K562 (cell line): ENCODE results near the gene GTF2H4. TPM values are rescaled to one million over a fixed set of nuclear protein-coding genes. Genes with fewer than 3 reads are reported as not detected.
A peak's percentile ranks its signal among the peaks of the same experiment; 100 is the strongest.

Experiments used
- ARID1B ChIP-seq: fragments of 450-650 bp; IDR thresholded peaks from 2 replicates; pipeline ENCODE4 v1.6.1; 2016; ENCODE audit warnings: antibody characterized with exemption, mild to moderate bottlenecking, inconsistent platforms
- ARID3A ChIP-seq: IDR thresholded peaks from 2 replicates; pipeline ENCODE4 v1.6.1; 2012; ENCODE audit warnings: low read depth, low read length, improper control_type of control experiment, borderline replicate concordance
- ASH1L ChIP-seq: fragments of 450-650 bp; IDR thresholded peaks from 2 replicates; pipeline ENCODE4 v1.6.1; 2018; ENCODE audit warnings: borderline replicate concordance, mild to moderate bottlenecking, low read depth; ENCODE audit not compliant: partially characterized antibody
- ATF1 ChIP-seq, 2 experiments: fragments of 450-650 bp in 1 of 2; IDR thresholded peaks; 2 replicates each; pipeline ENCODE4 v1.6.1; 2016; ENCODE audit warnings: missing compliant biosample characterization in 1 of 2, missing genetic modification characterization in 1 of 2
- ESRRA ChIP-seq: fragments of 450-650 bp; IDR thresholded peaks from 2 replicates; pipeline ENCODE4 v1.6.1; 2014; ENCODE audit warnings: low read depth, mild to moderate bottlenecking, moderate library complexity, borderline replicate concordance
- ILF3 ChIP-seq: fragments of 450-650 bp; IDR thresholded peaks from 2 replicates; pipeline ENCODE4 v1.6.1; 2018; ENCODE audit warnings: antibody characterized with exemption, mild to moderate bottlenecking, moderate library complexity, borderline replicate concordance
- MTF1 ChIP-seq: fragments of 250-450 bp; sonication (Bioruptor Pico); IDR thresholded peaks from 2 replicates; pipeline ENCODE4 v1.9.0; 2021; ENCODE audit warnings: moderate library complexity, mild to moderate bottlenecking, inconsistent platforms, borderline replicate concordance
- NCOA1 ChIP-seq: fragments of 450-650 bp; IDR thresholded peaks from 2 replicates; pipeline ENCODE4 v1.6.1; 2016; ENCODE audit warnings: low read depth
- NEUROD1 ChIP-seq: fragments of 150-350 bp; IDR thresholded peaks from 2 replicates; pipeline ENCODE4 v1.6.1; 2014; ENCODE audit warnings: borderline replicate concordance, low read length, low read depth; ENCODE audit not compliant: partially characterized antibody
- NR2C1 ChIP-seq, 2 experiments: fragments of 450-650 bp; IDR thresholded peaks; 2 replicates each; pipeline ENCODE4 v1.6.1; 2017; ENCODE audit warnings: mild to moderate bottlenecking in 2 of 2, antibody characterized with exemption in 1 of 2, inconsistent platforms in 1 of 2, missing compliant biosample characterization in 1 of 2, missing genetic modification characterization in 1 of 2
- SMARCA4 ChIP-seq: fragments of 450-650 bp; IDR thresholded peaks from 2 replicates; pipeline ENCODE4 v1.6.1; 2016
- SNRNP70 ChIP-seq: fragments of 200-400 bp; formaldehyde crosslinking; optimal IDR thresholded peaks from 2 replicates; pipeline ENCODE3; 2017; ENCODE audit warnings: low read depth, low read length
- TAL1 ChIP-seq: fragments of 450-650 bp; IDR thresholded peaks from 2 replicates; pipeline ENCODE4 v1.6.1; 2016; ENCODE audit warnings: mild to moderate bottlenecking
- ZNF589 ChIP-seq: fragments of 200-800 bp; sonication (Bioruptor generic); IDR thresholded peaks from 2 replicates; pipeline ENCODE4 v1.6.1; 2016; ENCODE audit warnings: low read depth, missing genetic modification characterization, missing compliant biosample characterization
- ZNF609 ChIP-seq: sonication (generic); formaldehyde crosslinking; IDR thresholded peaks from 2 replicates; pipeline ENCODE4 v1.8.1; 2023; ENCODE audit warnings: missing genetic modification reagents, mild to moderate bottlenecking, borderline replicate concordance
- ZNF639 ChIP-seq, 2 experiments: fragments of 200-800 bp in 1 of 2; sonication (Bioruptor generic) in 1 of 2; sonication (generic) in 1 of 2; formaldehyde crosslinking in 1 of 2; IDR thresholded peaks in 1 of 2; conservative IDR thresholded peaks in 1 of 2; 2 replicates each; pipeline versions ENCODE4 v1.5.0 to v1.6.1; 2016 to 2020; ENCODE audit warnings: missing compliant biosample characterization in 1 of 2, missing genetic modification characterization in 1 of 2, missing genetic modification reagents in 1 of 2
- ZSCAN29 ChIP-seq: fragments of 450-650 bp; IDR thresholded peaks from 2 replicates; pipeline ENCODE4 v1.6.1; 2017
- polyA plus RNA-seq, 8 experiments: library from polyadenylated mRNA; depleted of rRNA in 4 of 8; stranded (reverse) in 5 of 8; unstranded in 3 of 8; fragments of >200 nt; fragmentation: Nextera tagmentation in 2 of 8; fragmentation: Illumina TruSeq in 1 of 8; extraction: Ambion mirVana in 2 of 8; extraction: Trizol in 1 of 8; gene quantifications; 2 replicates each; pipeline versions ENCODE4 v1.2.1 to v1.2.3, GENCODE V29; 2011 to 2014; ENCODE audit warnings: inconsistent platforms in 1 of 8, missing spikeins in 1 of 8
- total RNA-seq, 7 experiments: library from RNA; depleted of rRNA in 6 of 7; stranded (reverse); fragments of >200 nt in 6 of 7; fragmentation: Illumina TruSeq in 2 of 7; extraction: Trizol in 2 of 7; gene quantifications; 2 replicates each; pipeline versions ENCODE4 v1.2.1 to v1.2.3, GENCODE V29; 2011 to 2021; ENCODE audit warnings: low replicate concordance in 1 of 7

GTF2H4 gene
- total and polyA plus RNA-seq, 9 of the 15 experiments (the other 6 are each of a cell fraction or from before 2014, with no cell fraction given) = 3.6 to 86.1 (median 39.6) TPM

GRCh38 chr6:30914854-30915590, 7.0 kb downstream of the GTF2H4 start (continued):
- TF ChIP-seq ZNF609 (CRISPR knock-in tag) (0 out of 2 replicates have a peak, but pooled peaks have one; percentile 53), NEUROD1 (peak; percentile 20), ARID1B (0 out of 2 replicates have a peak, but pooled peaks have one; percentile 55), ASH1L (no peak), TAL1 (peak; percentile 52; the same call in 1 of the 2 replicates), NCOA1 (0 out of 2 replicates have a peak, but pooled peaks have one; percentile 10), NR2C1 (IDR thresholded peaks at IDR 0.05) (peak; percentile 81), NR2C1 (tag; IDR thresholded peaks at IDR 0.05) (peak; percentile 73), ZNF639 (CRISPR knock-in tag; conservative IDR thresholded peaks at IDR 0.05 in 1 of 2, IDR thresholded peaks at IDR 0.05 in 1 of 2) (0 out of 4 replicates have a peak, but pooled peaks of 1 of the 2 experiments have one; percentile 11), MTF1 (CRISPR knock-in tag) (no peak), ESRRA (peak; percentile 82), ARID3A (0 out of 2 replicates have a peak, but pooled peaks have one; percentile 14), ZSCAN29 (0 out of 2 replicates have a peak, but pooled peaks have one; percentile 34), ZNF589 (CRISPR knock-in tag) (peak; percentile 67; the same call in 1 of the 2 replicates), SNRNP70 (peak; percentile 55), SMARCA4 (peak; percentile 37; the same call in 1 of the 2 replicates), ATF1 (CRISPR knock-in tag; IDR thresholded peaks at IDR 0.05) (no peak), ATF1 (tag; IDR thresholded peaks at IDR 0.05) (no peak), ILF3 (no peak)
